ENCODE results near the gene GGT7. TPM values are rescaled to one million over a fixed set of nuclear protein-coding genes. Genes with fewer than 3 reads are reported as not detected.

GGT7 gene
- total and polyA plus RNA-seq, 9 of the 15 experiments (the other 6 are each of a cell fraction or from before 2014, with no cell fraction given), result 0.04 to 18.3 (median 5.9) TPM

GRCh38 chr20:34872622-34873224 is at the start of gene GGT7 (continued):
- TF ChIP-seq MAX (CRISPR knock-in tag; IDR thresholded peaks at IDR 0.05) (0 out of 2 replicates have a peak, but pooled peaks have one; percentile 37), CTCF (IDR thresholded peaks at IDR 0.05 in 2 of 3, conservative IDR thresholded peaks at IDR 0.05 in 1 of 3; ENCODE audit: insufficient read depth in 2 of 3, low read depth in 1 of 3, low read length in 3 of 3) (peak; percentile 67 to 89 (median 74); a peak in 5 of 6 replicates), SMAD3 (CRISPR knock-in tag; conservative IDR thresholded peaks at IDR 0.05) (no peak), THRAP3 (IDR thresholded peaks at IDR 0.05; ENCODE audit: borderline replicate concordance) (no peak), EP300 (IDR thresholded peaks at IDR 0.05; ENCODE audit: low read length) (no peak), CHCHD3 (CRISPR knock-in tag; IDR thresholded peaks at IDR 0.05) (no peak), SMAD2 (IDR thresholded peaks at IDR 0.05; ENCODE audit: low read depth, low read length) (no peak), ZNF184 (CRISPR knock-in tag; IDR thresholded peaks at IDR 0.05) (no peak), BCOR (IDR thresholded peaks at IDR 0.05) (peak; percentile 23; the same call in 1 of the 2 replicates), FOXA3 (CRISPR knock-in tag; conservative IDR thresholded peaks at IDR 0.05 in 1 of 2, IDR thresholded peaks at IDR 0.05 in 1 of 2) (no peak), ILF3 (IDR thresholded peaks at IDR 0.05; ENCODE audit: borderline replicate concordance) (no peak), ZBTB7A (IDR thresholded peaks at IDR 0.05; ENCODE audit: borderline replicate concordance, control insufficient read depth, low read depth, low read length) (peak; percentile 84; the same call in 1 of the 2 replicates), PTTG1 (tag; IDR thresholded peaks at IDR 0.05; ENCODE audit: low read depth) (no peak), MAFK (IDR thresholded peaks at IDR 0.05; ENCODE audit: low read length) (no peak), ZNF146 (CRISPR knock-in tag; IDR thresholded peaks at IDR 0.05; ENCODE audit: unreplicated experiment) (no peak), ZNF695 (CRISPR knock-in tag; IDR thresholded peaks at IDR 0.05) (no peak)
- TF ChIP-seq, protein P1, sequence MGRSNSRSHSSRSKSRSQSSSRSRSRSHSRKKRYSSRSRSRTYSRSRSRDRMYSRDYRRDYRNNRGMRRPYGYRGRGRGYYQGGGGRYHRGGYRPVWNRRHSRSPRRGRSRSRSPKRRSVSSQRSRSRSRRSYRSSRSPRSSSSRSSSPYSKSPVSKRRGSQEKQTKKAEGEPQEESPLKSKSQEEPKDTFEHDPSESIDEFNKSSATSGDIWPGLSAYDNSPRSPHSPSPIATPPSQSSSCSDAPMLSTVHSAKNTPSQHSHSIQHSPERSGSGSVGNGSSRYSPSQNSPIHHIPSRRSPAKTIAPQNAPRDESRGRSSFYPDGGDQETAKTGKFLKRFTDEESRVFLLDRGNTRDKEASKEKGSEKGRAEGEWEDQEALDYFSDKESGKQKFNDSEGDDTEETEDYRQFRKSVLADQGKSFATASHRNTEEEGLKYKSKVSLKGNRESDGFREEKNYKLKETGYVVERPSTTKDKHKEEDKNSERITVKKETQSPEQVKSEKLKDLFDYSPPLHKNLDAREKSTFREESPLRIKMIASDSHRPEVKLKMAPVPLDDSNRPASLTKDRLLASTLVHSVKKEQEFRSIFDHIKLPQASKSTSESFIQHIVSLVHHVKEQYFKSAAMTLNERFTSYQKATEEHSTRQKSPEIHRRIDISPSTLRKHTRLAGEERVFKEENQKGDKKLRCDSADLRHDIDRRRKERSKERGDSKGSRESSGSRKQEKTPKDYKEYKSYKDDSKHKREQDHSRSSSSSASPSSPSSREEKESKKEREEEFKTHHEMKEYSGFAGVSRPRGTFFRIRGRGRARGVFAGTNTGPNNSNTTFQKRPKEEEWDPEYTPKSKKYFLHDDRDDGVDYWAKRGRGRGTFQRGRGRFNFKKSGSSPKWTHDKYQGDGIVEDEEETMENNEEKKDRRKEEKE (IDR thresholded peaks at IDR 0.05; ENCODE audit: borderline replicate concordance in 1 of 2, control insufficient read depth in 1 of 2, low read depth in 2 of 2, low read length in 1 of 2), result no peak
- TF ChIP-seq, protein P2, sequence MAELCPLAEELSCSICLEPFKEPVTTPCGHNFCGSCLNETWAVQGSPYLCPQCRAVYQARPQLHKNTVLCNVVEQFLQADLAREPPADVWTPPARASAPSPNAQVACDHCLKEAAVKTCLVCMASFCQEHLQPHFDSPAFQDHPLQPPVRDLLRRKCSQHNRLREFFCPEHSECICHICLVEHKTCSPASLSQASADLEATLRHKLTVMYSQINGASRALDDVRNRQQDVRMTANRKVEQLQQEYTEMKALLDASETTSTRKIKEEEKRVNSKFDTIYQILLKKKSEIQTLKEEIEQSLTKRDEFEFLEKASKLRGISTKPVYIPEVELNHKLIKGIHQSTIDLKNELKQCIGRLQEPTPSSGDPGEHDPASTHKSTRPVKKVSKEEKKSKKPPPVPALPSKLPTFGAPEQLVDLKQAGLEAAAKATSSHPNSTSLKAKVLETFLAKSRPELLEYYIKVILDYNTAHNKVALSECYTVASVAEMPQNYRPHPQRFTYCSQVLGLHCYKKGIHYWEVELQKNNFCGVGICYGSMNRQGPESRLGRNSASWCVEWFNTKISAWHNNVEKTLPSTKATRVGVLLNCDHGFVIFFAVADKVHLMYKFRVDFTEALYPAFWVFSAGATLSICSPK (IDR thresholded peaks at IDR 0.05; ENCODE audit: borderline replicate concordance), result 0 out of 2 replicates have a peak, but pooled peaks have one; percentile 31
